Neural cell (in vitro differentiated cells): Measurements from ENCODE around the gene SH3RF1. TPM values are rescaled to one million over a fixed set of nuclear protein-coding genes. Genes with fewer than 3 reads are reported as not detected.

Experiments used
- H2AFZ ChIP-seq: fragments of 200-600, 300-800 bp; sonication (generic), shearing (Covaris generic); 2 replicates; pipeline ENCODE4 v1.6.0; 2014; ENCODE audit warnings: low read depth, mild to moderate bottlenecking, antibody characterized with exemption, low read length, moderate library complexity
- H3F3A ChIP-seq: fragments of 200-600 bp; shearing (Covaris generic); 2 replicates; pipeline ENCODE4 v1.6.1; 2016; ENCODE audit warnings: mild to moderate bottlenecking, moderate library complexity, mixed read lengths, antibody characterized with exemption, low read length; ENCODE audit not compliant: insufficient read depth, poor library complexity, severe bottlenecking
- H3K27ac ChIP-seq: fragments of 200-600, 300-800 bp; sonication (generic), shearing (Covaris generic); 2 replicates; pipeline ENCODE4 v1.5.1; 2014; ENCODE audit warnings: mild to moderate bottlenecking, low read length, moderate library complexity
- H3K27me3 ChIP-seq: fragments of 300-800, 200-600 bp; sonication (generic), shearing (Covaris generic); 2 replicates; pipeline ENCODE4 v1.6.0; 2014; ENCODE audit warnings: mild to moderate bottlenecking, low read depth, low read length, moderate library complexity; ENCODE audit not compliant: insufficient read depth
- H3K36me3 ChIP-seq: fragments of 300-800, 200-600 bp; sonication (generic), shearing (Covaris generic); 2 replicates; pipeline ENCODE4 v1.5.1; 2014; ENCODE audit warnings: mild to moderate bottlenecking, antibody characterized with exemption, low read length, moderate library complexity; ENCODE audit not compliant: insufficient read depth
- H3K4me2 ChIP-seq: fragments of 300-800, 200-600 bp; sonication (generic), shearing (Covaris generic); 2 replicates; pipeline ENCODE4 v1.6.0; 2014; ENCODE audit warnings: mild to moderate bottlenecking, low read length
- H3K4me3 ChIP-seq: fragments of 300-800, 200-600 bp; sonication (generic), shearing (Covaris generic); 2 replicates; pipeline ENCODE4 v1.5.1; 2014; ENCODE audit warnings: mild to moderate bottlenecking, low read length, moderate library complexity
- H3K79me2 ChIP-seq: fragments of 200-600 bp; shearing (Covaris generic); replicated peaks from 2 replicates; pipeline ENCODE4 v1.6.0; 2014; ENCODE audit warnings: mild to moderate bottlenecking, low read length, moderate library complexity; ENCODE audit not compliant: insufficient read depth
- H3K9ac ChIP-seq: fragments of 300-800, 200-600 bp; sonication (generic), shearing (Covaris generic); 2 replicates; pipeline ENCODE4 v1.6.1; 2016; ENCODE audit warnings: mild to moderate bottlenecking, low read length, mixed read lengths
- H3K9me2 ChIP-seq: fragments of 200-600 bp; shearing (Covaris generic); 2 replicates; pipeline ENCODE4 v1.6.1; 2016; ENCODE audit warnings: mild to moderate bottlenecking, low read length, mixed read lengths; ENCODE audit not compliant: insufficient read depth
- H3K9me3 ChIP-seq: fragments of 200-600, 300-800 bp; sonication (generic), shearing (Covaris generic); 2 replicates; pipeline ENCODE4 v1.6.1; 2016; ENCODE audit warnings: mild to moderate bottlenecking, mixed run types, low read length, moderate library complexity, mixed read lengths
- H4K20me1 ChIP-seq: fragments of 200-600 bp; shearing (Covaris generic); 2 replicates; pipeline ENCODE4 v1.6.1; 2016; ENCODE audit warnings: mild to moderate bottlenecking, mixed run types; ENCODE audit not compliant: insufficient read depth
- EP300 ChIP-seq: fragments of 450-650 bp; conservative IDR thresholded peaks from 2 replicates; pipeline ENCODE4 v1.6.1; 2014; ENCODE audit warnings: antibody characterized with exemption, mild to moderate bottlenecking, moderate library complexity; ENCODE audit not compliant: poor library complexity, severe bottlenecking
- EZH2 ChIP-seq: fragments of 200-600, 300-800 bp; shearing (Covaris generic), sonication (generic); IDR thresholded peaks from 2 replicates; pipeline ENCODE4 v1.6.1; 2014; ENCODE audit warnings: antibody characterized with exemption, low read length, borderline replicate concordance, mild to moderate bottlenecking; ENCODE audit not compliant: insufficient read depth, poor library complexity, severe bottlenecking
- MXI1 ChIP-seq: fragments of 450-650 bp; conservative IDR thresholded peaks from 2 replicates; pipeline ENCODE4 v1.6.1; 2014; ENCODE audit warnings: antibody characterized with exemption, mild to moderate bottlenecking; ENCODE audit not compliant: poor library complexity, severe bottlenecking
- POLR2AphosphoS5 ChIP-seq: IDR thresholded peaks from 2 replicates; pipeline ENCODE4 v1.6.1; 2012
- RAD21 ChIP-seq: fragments of 450-650 bp; conservative IDR thresholded peaks from 2 replicates; pipeline ENCODE4 v1.6.1; 2014; ENCODE audit warnings: antibody characterized with exemption, mild to moderate bottlenecking, moderate library complexity
- REST ChIP-seq: IDR thresholded peaks from 2 replicates; pipeline ENCODE4 v1.6.1; 2012; ENCODE audit warnings: borderline replicate concordance
- SMC3 ChIP-seq: fragments of 450-650 bp; conservative IDR thresholded peaks from 2 replicates; pipeline ENCODE4 v1.6.1; 2014; ENCODE audit warnings: antibody characterized with exemption, mild to moderate bottlenecking, moderate library complexity; ENCODE audit not compliant: poor library complexity
- TAF1 ChIP-seq: IDR thresholded peaks from 2 replicates; pipeline ENCODE4 v1.6.1; 2012; ENCODE audit warnings: low read depth
- polyA plus RNA-seq: library from polyadenylated mRNA; depleted of rRNA; stranded (reverse); fragments of >200 nt; gene quantifications from 2 replicates; pipeline ENCODE4 v1.2.3, GENCODE V29; 2014
- TF ChIP-seq, protein P1 (sequence below): fragments of 450-650 bp; IDR thresholded peaks from 2 replicates; pipeline ENCODE4 v1.5.1; 2014; ENCODE audit warnings: antibody characterized with exemption, mild to moderate bottlenecking, moderate library complexity; ENCODE audit not compliant: poor library complexity, severe bottlenecking

SH3RF1 gene
- polyA plus RNA-seq, 1 donor from 2014 or later: 3.1 TPM

DNA sequence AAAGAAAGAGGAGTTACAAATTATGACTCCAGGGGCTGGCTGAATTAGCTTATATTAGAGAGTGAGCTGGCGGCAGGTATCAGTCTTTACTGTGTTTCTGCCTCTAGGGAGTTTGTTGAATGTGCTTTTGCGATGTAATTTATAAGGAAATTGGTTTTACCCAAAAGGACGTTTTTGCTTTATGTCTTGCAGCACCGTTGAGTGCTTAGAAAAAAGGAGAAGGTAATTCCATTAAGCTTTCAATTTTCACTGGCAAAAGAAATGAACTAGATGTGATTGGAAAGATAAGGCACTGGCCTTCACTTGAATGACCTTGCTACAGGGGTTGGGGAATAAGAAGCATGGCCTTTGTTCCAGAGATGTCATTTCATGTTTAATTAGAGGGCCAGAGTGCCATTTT is 185.8 kb downstream of the SH3RF1 start:
- H3F3A ChIP-seq: peaks cover 4% of the 10 kb centered on the region
- H3K4me3 ChIP-seq: no peak overlapping the region
- no peak overlapping the region for H3K27ac ChIP-seq
- H2AFZ ChIP-seq: no peak overlapping the region
- no peaks in the 10 kb centered on the region for H3K9me3 ChIP-seq
- no peaks in the 10 kb centered on the region for H3K9me2 ChIP-seq
- TF ChIP-seq MXI1: no peak
- TF ChIP-seq EZH2: no peak
- TF ChIP-seq RAD21: no peak
- TF ChIP-seq SMC3: no peak
- TF ChIP-seq REST: no peak
- no peak for TF ChIP-seq EP300
- TF ChIP-seq, protein P1, sequence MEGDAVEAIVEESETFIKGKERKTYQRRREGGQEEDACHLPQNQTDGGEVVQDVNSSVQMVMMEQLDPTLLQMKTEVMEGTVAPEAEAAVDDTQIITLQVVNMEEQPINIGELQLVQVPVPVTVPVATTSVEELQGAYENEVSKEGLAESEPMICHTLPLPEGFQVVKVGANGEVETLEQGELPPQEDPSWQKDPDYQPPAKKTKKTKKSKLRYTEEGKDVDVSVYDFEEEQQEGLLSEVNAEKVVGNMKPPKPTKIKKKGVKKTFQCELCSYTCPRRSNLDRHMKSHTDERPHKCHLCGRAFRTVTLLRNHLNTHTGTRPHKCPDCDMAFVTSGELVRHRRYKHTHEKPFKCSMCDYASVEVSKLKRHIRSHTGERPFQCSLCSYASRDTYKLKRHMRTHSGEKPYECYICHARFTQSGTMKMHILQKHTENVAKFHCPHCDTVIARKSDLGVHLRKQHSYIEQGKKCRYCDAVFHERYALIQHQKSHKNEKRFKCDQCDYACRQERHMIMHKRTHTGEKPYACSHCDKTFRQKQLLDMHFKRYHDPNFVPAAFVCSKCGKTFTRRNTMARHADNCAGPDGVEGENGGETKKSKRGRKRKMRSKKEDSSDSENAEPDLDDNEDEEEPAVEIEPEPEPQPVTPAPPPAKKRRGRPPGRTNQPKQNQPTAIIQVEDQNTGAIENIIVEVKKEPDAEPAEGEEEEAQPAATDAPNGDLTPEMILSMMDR: no peak
- TF ChIP-seq TAF1: no peak
- no peak for TF ChIP-seq POLR2AphosphoS5
- no peaks in the 10 kb centered on the region for H4K20me1 ChIP-seq
- no peaks in the 10 kb centered on the region for H3K27me3 ChIP-seq
- H3K9ac ChIP-seq: no peak overlapping the region
- H3K36me3 ChIP-seq: no peaks in the 10 kb centered on the region
- no peaks in the 10 kb centered on the region for H3K79me2 ChIP-seq
- no peak overlapping the region for H3K4me2 ChIP-seq

- H3K27ac ChIP-seq: no peak overlapping the region
- TF ChIP-seq TAF1: no peak
- TF ChIP-seq SMC3: no peak
- no peak for TF ChIP-seq POLR2AphosphoS5
- TF ChIP-seq RAD21: no peak
- TF ChIP-seq, protein P1: no peak
- TF ChIP-seq MXI1: no peak
- TF ChIP-seq EZH2: no peak
- no peak for TF ChIP-seq EP300
- no peak for TF ChIP-seq REST
- H3F3A ChIP-seq: peaks cover 4% of the 10 kb centered on the region
- no peaks in the 10 kb centered on the region for H3K27me3 ChIP-seq
- H3K36me3 ChIP-seq: no peaks in the 10 kb centered on the region
- no peak overlapping the region for H3K9ac ChIP-seq
- H3K9me3 ChIP-seq: no peaks in the 10 kb centered on the region
- no peaks in the 10 kb centered on the region for H3K9me2 ChIP-seq
- no peak overlapping the region for H3K4me3 ChIP-seq
- H2AFZ ChIP-seq: no peak overlapping the region
- H3K79me2 ChIP-seq: no peaks in the 10 kb centered on the region
- H3K4me2 ChIP-seq: no peak overlapping the region
- H4K20me1 ChIP-seq: no peaks in the 10 kb centered on the region
Measured at GRCh38 chr4:169080981-169081380, 189.8 kb downstream of the SH3RF1 start.
